ENCODE data around the gene SLC2A4RG.

SLC2A4RG gene, protein sequence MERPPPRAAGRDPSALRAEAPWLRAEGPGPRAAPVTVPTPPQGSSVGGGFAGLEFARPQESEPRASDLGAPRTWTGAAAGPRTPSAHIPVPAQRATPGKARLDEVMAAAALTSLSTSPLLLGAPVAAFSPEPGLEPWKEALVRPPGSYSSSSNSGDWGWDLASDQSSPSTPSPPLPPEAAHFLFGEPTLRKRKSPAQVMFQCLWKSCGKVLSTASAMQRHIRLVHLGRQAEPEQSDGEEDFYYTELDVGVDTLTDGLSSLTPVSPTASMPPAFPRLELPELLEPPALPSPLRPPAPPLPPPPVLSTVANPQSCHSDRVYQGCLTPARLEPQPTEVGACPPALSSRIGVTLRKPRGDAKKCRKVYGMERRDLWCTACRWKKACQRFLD

GRCh38 chr20:63739130-63740069 lies at the start of gene SLC2A4RG:
SLC2A4RG (plus strand) TSS chr20:63739776; CDS start chr20:63739913, 137 bp downstream.
- DNase-seq, result peak; percentile 64

DNA sequence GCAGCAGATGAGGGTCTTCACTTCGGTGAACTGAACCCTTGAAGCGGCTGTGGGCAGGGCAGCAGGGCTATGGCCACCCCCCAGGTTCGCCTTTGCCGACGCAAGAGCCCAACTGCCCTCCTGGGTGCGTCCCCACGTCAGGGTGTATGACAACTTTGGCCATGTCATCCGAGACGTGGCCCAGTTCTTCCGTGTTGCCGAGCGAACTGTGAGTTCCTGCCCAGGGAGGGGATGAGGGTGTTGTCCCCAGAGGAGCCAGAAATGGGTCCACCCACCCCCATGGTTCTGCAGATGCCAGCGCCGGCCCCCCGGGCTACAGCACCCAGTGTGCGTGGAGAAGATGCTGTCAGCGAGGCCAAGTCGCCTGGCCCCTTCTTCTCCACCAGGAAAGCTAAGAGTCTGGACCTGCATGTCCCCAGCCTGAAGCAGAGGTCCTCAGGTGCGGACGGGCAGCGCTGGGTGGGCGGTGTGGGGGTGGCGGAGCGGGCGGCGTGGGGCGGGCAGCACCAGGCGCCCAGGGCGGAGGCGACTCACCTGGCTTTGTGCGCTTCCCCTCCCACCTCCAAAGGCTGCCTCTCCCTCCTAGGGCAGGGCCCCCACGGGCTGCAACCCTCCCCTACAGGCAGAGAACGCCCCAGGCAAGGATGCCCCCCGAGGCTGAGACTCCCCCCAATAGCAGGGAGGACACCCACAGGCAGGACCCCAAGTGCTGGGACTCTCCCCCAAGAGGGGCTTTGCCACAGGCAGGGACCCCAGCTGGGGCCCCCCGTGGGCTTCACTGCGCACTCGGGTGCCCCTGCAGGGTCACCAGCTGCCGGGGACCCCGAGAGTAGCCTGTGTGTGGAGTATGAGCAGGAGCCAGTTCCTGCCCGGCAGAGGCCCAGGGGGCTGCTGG lies 49.3 kb upstream of the SLC2A4RG start:
- no peak for DNase-seq

- no peak for DNase-seq
Measured at GRCh38 chr20:63690898-63691710, 48.5 kb upstream of the SLC2A4RG start.

GRCh38 chr20:63691711-63692435 lies 47.7 kb upstream of the SLC2A4RG start:
- no peak for DNase-seq

- DNase-seq, result no peak
Measured at GRCh38 chr20:63692436-63693082, 47.0 kb upstream of the SLC2A4RG start.

DNA sequence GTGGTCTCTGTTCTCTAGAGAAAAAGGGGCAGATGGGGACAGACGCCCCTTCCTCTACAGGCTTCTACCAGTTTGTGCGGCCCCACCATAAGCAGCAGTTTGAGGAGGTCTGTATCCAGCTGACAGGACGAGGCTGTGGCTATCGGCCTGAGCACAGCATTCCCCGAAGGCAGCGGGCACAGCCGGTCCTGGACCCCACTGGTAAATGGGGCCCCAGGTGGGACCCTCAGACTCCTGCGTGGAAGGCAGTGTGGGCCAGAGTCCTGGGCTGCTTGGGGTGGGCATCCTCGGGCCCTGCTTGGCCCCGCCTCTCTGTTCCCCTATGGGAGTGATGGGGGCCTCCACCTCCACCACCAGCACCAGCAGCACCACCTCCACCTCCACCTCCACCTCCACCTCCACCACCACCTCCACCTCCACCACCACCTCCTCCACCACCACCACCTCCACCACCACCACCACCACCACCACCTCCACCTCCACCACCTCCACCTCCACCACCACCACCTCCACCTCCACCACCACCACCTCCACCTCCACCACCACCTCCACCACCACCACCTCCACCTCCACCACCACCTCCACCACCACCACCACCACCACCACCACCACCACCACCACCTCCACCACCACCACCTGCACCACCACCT lies 46.4 kb upstream of the SLC2A4RG start:
- DNase-seq, result no peak

DNA sequence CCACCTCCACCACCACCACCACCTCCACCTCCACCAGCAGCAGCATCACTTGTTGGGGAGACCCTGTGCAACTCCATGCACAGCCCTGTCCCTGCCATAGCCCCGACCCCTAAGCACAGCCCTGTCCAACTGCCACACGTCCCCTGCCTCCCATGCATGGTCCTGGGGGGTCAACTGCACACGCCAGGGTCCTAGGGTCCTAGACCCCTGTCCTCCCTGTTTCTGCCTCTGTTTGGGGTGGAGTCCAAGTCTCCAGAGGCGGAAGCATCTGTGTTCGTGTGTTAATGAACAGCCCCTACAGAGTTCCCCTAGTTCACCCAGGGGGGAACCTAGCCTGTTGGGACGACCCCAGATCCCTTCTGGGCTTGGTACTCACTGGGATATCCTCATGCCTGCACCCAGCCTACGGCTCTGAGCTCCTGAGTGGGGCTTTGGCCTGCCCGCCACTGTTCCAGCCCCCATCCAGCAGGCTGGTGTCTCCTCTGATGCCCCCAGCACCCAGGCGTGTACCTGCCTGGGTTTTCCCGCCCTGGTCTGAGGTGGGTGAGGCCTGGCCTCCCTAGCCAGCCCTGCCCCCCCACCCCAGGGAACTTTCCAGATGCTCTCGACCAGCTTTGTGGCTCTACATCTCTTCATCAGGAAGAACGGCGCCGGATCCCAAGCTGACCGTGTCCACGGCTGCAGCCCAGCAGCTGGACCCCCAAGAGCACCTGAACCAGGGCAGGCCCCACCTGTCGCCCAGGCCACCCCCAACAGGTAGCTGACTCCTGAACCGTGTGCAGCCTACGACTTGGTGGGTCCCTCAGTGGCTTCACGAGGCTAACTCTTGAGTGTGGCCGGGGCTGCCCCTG lies 45.6 kb upstream of the SLC2A4RG start:
- DNase-seq, result no peak

DNA sequence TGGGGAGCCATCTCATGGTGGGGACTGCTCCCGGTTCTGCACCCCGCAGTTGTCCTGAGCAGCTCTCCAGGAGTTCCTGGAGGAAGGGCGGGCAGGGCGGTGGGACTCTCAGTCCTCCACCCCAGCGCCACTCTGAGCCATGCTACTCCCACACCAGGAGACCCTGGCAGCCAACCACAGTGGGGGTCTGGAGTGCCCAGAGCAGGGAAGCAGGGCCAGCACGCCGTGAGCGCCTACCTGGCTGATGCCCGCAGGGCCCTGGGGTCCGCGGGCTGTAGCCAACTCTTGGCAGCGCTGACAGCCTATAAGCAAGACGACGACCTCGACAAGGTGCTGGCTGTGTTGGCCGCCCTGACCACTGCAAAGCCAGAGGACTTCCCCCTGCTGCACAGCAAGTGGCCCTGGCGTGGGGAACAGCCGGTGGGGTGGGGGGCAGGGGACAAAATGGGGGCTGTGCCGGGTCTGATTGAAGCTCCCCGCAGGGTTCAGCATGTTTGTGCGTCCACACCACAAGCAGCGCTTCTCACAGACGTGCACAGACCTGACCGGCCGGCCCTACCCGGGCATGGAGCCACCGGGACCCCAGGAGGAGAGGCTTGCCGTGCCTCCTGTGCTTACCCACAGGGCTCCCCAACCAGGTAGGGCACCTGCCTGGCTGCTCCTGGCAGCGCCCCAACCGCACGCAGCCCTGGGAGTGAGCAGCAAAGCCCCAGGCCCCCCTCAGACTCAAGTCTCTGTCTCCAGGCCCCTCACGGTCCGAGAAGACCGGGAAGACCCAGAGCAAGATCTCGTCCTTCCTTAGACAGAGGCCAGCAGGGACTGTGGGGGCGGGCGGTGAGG lies 44.8 kb upstream of the SLC2A4RG start:
- DNase-seq, result no peak

GRCh38 chr20:63695424-63696305 lies 43.9 kb upstream of the SLC2A4RG start:
- DNase-seq, result no peak

DNA sequence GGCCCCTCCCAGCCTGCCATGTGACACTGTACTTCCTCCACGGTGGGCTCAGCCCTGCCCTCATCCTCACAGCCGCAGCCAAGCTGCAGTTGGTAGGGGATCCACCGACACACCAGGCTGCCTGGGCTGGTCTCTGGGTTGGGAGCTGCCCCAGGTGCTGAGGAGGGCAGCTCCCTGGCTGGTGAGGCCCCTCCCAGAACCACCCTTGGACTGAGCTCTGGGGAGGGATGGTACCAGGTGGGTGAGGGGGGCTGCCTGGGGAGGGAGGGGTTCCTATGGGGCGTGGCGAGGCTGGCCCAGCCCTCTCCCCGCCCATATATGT lies 43.3 kb upstream of the SLC2A4RG start:
- DNase-seq, result peak; percentile 16

GRCh38 chr20:63696628-63697356 lies 42.8 kb upstream of the SLC2A4RG start, which contains the start of gene TNFRSF6B:
TNFRSF6B (plus strand) TSS chr20:63696652; CDS start chr20:63696768, 116 bp downstream.
- DNase-seq, result no peak

DNA sequence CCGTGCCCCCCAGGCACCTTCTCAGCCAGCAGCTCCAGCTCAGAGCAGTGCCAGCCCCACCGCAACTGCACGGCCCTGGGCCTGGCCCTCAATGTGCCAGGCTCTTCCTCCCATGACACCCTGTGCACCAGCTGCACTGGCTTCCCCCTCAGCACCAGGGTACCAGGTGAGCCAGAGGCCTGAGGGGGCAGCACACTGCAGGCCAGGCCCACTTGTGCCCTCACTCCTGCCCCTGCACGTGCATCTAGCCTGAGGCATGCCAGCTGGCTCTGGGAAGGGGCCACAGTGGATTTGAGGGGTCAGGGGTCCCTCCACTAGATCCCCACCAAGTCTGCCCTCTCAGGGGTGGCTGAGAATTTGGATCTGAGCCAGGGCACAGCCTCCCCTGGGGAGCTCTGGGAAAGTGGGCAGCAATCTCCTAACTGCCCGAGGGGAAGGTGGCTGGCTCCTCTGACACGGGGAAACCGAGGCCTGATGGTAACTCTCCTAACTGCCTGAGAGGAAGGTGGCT lies 42.2 kb upstream of the SLC2A4RG start:
- no peak for DNase-seq

DNA sequence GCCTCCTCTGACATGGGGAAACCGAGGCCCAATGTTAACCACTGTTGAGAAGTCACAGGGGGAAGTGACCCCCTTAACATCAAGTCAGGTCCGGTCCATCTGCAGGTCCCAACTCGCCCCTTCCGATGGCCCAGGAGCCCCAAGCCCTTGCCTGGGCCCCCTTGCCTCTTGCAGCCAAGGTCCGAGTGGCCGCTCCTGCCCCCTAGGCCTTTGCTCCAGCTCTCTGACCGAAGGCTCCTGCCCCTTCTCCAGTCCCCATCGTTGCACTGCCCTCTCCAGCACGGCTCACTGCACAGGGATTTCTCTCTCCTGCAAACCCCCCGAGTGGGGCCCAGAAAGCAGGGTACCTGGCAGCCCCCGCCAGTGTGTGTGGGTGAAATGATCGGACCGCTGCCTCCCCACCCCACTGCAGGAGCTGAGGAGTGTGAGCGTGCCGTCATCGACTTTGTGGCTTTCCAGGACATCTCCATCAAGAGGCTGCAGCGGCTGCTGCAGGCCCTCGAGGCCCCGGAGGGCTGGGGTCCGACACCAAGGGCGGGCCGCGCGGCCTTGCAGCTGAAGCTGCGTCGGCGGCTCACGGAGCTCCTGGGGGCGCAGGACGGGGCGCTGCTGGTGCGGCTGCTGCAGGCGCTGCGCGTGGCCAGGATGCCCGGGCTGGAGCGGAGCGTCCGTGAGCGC lies 41.6 kb upstream of the SLC2A4RG start:
- DNase-seq, result no peak

DNA sequence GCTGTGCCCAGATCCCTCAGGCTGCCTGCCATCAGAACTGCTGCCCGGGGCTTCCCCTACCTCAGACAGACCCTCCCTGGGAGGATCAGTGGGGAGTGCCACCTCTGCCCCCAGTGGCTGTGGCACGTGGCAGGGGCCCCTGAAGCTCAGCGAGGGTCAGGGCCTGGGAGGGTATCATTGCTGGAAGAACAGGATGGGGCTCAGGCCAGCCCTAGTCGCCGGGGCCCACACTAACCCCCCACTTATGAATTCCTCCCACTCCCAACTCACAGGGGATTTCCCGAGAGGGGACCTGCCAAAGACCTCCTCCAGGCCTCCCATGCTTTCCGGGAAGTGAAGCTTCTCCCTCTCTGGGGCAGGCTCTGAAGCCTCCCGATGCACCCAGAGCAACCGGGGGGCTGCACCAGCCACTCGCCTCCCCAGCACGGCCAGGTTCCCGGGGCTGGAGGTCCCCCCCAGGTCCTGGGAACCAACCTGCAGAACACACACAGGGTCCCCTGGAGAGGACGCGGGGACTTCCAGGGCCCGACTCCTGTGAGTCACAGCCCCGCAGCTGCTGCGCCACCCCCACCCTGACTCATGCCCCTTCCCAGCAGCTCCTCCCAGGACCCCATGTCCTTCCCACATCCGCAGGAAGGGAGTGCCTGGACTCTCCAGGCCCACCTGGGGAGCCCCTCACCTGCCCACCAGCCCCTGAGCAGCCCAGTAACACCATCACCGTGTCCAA lies 40.7 kb upstream of the SLC2A4RG start:
- peak; percentile 87 for DNase-seq

Measured in fibroblast of upper back skin (primary cell).